Retina (tissue), 1 donor: Measurements from ENCODE around the gene SEMA3G.
A peak's percentile ranks its signal among the peaks of the same experiment; 100 is the strongest.

Experiments
- DNase-seq: peaks from one replicate; pipeline ENCODE4 v3.0.0-alpha.2; 2016

SEMA3G gene

DNA sequence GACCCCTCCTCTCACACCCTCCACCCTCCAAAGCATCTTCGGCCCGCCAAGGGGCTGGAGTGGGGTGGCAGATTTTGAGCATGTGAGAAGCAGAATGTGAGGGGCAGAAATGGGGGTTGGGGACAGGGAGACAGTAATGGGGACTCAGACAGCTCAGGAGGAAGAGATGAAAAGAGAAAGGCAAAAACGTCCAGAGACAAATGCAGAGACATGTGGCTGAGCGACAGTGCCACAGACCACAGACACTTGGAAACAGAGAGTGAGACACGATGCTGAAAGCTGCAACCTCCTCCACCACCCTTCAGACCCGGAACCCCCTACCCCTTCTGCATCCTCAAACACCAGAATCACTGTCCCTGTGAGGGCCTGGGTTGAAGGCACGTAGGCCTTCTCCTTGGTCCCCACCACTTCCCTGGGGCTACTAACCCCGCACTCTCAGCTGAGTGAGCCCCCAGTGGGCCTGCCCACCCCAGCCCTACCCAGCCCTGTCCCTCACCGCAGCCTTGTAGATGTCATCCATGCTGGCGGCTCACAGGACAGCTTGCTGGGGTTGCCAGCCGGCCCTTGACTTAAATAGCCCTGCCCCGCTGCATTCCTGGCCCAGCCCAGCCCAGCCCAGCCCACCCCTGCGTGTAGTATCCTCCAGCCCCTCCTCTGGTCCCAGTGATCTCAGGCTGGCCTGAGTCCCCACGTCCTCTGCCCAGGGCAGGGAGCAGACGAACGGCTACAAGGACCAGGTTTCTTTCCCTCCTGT lies 8.8 kb upstream of the SEMA3G start, which contains the start of gene TNNC1:
Gene TNNC1 (minus strand): TSS at position 546 of the 754 bp plus-strand sequence. CDS start 26 bp downstream, at position 520.
- DNase-seq: no peak

DNA sequence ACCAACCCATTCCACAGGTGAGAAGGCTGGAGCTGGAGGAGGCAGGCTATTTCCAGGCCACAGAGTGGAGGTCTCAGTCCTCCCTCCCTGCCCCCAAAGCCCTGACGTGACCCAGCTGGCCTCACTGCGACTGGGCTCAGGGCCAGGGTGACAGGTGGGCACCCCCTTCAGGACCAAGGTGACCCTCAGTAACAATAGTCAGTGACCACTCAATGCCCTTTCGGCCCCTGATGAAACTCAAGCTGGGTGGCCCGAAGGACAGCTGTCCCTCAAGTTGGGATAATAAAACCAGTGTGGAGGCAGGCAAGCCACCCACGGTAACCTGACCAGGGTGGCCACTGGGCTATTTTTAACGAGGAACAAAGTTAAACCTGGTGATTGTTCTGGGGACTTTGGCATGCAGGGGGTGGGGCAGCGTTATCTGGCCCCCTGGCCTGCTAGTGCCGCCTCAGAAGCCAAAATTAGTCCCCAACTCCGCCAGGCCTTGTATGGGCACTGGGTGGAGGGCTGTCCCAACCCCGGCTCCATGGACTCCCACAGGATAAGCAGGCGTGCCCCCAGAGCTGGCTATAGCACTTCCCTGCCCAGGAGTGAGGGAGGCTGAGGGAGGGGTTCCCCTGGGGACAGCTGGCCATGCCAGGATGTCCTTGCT lies 7.8 kb upstream of the SEMA3G start:
- DNase-seq: no peak

DNA sequence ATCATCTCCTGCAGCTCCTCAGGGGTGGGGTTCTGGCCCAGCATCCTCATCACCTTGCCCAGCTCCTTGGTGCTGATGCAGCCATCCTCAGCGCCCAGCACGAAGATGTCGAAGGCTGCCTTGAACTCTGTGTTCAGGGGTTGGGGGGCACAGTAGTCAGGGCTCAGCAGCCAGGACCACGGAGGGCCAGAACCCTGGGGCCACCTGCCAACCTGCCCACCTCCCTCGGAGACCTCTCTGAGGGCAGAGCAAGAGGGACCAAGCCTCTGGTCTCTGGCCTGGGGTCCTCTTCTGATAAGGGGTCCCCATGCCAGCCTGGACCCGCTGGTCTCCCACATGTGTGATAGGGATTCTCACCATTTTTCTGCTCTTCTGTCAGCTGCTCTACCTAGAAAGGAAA lies 7.2 kb upstream of the SEMA3G start:
- DNase-seq: no peak

DNA sequence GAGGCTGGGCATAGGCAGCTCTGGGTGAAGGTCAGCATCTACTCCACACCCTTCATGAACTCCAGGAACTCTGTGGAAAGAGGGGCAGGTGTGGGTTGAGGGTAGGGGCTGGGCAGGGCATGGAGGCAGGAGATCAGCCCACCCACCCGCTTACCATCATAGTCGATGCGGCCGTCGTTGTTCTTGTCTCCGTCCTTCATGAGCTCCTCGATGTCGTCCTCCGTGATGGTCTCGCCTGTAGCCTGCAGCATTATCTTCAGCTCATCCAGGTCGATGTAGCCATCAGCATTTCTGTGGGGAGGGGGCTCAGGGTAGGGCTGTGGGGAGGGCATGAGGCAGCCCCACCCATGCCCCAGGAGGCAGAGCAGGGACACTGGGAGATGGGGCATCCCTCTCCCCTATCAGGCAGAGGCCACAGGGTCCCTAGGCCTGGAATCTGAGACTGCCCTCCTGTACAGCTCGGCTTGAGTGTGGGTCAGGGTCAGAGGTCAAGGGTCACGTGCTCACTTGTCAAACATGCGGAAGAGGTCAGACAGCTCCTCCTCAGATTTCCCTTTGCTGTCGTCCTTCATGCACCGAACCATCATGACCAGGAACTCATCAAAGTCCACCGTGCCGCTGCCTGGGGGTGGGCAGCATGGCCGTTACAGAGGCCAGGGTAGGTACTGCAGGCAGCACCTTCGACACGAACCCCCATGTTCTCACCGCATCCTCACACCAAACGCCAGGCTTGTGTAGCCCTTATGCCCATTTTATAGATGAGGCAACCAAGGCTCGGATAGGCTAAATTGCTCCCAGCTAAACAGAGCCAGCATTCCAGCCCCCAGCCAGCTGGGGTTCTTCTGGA lies 6.6 kb upstream of the SEMA3G start:
- DNase-seq: no peak

DNA sequence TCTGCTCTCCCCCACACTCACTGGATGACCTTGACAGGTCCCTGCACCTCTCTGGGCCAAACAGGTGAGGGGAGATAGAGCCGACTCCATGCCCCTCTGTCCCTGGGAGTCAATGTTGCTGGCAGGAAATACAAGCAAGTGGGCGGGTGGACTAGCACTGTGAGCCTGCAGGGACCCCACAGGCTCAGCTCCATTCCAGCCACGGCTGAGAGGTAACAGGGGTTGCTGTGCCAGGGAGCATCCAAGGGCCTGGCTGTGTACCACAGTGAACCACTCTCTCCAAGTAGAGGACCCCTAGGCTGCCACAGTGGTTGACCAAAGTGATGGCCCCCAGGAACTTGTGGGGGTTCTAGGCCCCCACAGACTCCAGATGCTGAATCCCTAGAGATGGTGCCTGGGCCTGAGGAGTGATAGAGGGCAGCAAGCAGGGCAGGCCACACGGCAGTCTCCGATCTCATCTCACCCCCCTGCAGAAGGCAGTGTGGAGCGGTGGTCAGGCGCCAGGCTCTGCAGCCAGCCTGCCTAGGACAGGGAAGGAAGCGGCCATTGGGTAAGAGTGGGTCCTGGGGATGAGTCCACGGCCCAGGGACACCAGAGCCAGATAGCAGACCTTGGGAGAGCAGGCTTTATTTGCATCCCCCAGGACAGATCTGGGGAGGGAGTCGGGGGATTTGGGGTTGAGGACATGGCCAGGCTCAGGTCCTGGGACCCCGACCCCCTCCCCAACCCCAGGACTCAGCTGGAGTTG lies 5.8 kb upstream of the SEMA3G start:
- DNase-seq: no peak

DNA sequence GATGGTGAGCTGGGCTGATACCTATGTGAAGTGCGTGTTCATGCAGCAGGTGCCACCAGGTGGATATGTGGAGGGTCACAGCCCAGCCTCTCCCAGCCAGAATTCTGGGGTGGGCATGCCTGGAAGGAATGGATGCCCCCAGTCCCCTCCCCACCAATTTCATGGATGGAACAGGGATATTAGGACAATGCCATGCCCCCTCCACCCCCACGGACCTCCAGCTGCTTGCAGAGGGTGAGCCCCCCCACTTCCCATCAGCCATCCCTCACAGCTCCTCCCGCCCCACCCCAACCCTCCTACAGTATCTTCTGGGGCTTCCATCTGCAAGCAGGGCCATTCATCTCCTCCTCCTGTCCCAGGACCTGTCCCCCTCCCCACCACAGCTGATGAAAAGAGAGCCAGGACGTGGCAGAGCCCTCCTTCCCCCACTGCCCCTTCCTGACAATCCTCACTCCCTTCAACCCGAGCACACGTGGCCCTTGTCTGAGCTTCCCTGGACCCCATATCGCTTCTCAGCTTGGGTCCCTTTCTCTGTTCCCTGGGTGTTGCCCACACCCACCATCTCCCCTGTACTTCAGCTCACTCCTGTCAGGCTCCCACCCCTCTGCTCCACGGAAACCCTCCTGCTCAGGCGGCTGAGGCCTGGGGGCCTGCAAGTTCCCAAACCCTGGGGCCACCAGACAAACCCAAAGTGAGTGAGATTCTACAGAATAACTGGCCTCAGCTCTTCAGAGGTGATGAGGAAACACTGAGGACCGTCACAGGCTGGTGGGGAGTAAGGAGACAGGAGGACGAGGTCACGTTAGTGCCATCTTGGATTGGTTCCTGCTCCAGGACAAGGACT lies 2.8 kb upstream of the SEMA3G start:
- no peak for DNase-seq

DNA sequence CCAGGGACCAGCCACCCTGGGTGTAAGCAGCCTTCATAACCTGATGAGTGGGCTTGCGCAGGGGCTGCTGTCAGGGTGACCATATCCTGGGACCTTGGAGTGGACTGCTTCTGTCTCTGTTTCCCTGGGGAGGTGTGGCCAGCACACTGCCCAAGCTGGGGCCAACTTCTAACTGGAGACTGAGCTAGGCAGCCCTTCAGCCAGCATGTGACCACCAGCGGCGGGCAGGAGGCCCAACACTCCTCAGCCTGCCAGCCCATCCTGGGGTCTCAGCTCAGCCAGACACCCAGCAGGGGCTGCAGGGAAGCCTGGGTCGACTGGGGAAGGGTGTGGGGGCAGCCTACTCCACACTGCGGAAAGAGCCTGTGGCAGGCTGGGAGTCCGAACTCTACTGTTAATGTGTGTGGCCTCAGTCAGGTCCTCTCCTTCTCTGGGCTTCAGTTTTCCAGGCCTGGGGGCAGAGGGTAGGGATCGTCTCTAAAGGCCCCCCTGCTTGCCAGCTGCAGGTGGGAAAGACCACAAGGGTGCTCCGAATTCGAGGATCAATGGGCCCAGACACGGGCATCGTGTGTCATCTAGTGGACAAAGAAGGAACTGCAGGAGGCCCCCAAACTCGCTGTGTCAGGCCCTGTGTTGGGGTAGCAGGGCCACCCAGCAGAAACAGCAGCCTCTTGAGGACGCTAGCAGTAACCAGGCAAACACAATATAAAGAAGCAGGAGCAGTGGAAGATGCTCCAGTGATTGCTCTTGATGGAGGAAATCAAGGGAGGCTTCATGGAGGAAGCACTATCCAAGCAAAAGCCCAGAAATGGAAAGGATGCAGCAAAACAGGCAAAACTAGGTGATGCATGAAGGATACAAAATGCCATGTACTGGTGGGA lies 2.0 kb upstream of the SEMA3G start:
- peak; percentile 81 for DNase-seq

DNA sequence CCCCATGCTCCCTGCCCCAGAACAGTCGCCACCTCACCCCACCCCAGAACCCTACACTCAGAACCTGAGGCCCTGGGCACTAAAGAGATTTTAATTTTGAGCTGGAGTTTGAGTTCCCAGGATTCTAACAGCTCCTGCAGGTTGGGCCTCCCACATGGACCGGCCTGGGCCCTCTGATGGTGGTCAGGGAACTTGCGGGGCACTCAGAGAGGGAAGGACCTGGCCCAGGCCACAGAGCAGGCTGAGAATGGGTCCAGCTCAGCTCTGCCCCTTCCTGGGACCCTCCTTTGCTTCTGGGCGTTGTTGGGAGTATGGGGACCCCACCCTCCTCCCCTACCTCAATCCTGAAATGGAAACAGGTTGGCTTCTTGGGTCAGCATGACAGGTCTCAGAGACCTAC lies 1.1 kb upstream of the SEMA3G start:
- no peak for DNase-seq

DNA sequence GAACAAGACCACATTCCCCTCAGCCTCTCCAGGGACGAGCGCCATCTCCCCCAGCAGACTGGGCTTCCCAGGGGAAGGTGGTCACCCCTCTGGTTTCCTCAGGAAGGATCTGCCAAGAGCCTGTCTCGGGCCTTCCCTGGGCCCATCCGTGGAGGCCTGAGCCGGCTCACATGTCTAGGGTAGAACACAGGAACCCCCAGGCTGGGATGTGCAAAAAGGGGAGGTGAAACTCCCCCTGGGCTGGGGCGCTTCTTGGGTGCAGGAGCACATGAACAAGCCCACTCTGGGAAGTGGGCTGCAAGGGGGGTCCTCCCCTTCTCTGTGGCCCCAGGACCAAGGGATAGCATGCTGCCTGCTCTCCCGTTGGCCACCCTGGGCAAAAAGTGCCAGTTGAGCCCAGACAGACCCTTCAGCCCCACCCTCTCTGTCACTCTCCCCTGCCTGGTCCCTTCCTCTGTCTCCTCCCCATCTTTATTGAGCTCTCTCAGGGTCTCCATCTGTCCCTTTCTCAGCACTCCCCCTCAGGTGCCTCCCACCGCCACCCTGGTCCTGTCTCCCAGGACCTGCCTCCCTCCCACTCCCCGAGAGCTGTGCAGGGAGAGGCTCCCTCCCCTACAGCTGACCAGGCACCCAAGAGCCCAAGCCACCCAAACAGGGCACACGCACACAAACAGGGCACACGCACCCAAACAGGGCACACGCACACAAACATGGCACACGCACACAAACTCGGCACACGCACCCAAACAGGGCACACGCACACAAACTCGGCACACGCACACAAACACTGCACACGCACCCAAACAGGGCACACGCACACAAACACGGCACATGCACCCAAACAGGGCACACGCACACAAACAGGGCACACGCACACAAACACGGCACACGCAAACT lies 864 bp downstream of the SEMA3G start:
- DNase-seq: no peak

DNA sequence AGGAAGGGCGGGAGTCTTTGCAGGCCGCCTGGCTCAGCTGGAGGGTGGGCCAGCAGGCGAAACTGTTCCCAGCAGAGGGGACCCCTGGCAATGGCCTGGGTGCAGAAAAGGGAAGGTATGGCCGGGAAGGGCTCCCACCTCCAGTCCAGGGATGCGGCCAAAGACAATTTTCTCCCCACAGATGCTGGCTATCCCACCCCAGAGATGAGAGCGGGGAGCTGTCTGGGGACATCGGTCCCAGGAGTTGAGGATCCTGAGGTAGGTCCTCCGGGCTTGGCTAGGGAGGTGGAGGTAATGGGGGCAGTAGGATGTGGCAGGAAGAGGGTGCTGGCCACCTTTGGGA lies 1.7 kb downstream of the SEMA3G start:
- no peak for DNase-seq

DNA sequence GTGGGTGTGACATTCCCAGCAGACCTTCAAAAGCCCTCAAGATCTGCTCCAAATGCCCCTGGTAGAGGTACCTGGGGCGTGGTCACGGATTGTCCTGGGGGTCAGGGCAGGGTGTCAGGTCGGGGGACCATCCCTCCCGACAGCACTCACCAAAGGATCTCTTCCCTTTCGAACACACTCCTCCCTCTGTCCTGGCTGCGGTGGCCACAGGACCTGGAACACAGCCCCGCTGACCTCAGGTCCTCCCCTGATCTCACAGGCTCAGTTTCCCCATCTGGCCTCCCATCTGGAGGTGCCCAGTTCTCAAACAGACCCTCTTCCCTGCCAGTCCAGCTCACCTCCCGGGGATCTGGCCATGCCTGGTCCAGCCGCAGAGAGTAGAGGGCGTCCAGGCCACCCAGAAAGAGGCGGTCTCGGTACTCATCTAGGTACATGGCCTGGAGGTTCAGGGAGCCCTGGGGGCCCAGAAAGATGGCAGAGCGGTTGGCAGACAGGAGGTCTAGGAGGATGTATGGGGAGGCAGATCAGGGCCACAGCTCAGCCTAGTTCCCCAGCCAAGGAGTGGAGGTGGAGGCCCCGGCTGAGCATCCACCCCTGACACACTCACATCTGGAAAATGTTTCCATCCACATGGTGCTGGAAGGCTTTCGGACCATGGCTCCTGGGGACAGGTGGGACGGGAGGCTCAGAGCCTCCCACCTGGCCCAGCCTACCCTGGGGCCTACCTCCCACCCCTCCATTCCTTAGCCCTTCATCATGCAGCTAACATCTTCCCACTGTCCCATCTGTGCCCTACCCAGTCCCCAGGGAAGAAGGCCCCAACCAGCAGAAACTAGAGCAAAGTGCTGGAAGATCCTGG lies 2.3 kb downstream of the SEMA3G start:
- DNase-seq: no peak

DNA sequence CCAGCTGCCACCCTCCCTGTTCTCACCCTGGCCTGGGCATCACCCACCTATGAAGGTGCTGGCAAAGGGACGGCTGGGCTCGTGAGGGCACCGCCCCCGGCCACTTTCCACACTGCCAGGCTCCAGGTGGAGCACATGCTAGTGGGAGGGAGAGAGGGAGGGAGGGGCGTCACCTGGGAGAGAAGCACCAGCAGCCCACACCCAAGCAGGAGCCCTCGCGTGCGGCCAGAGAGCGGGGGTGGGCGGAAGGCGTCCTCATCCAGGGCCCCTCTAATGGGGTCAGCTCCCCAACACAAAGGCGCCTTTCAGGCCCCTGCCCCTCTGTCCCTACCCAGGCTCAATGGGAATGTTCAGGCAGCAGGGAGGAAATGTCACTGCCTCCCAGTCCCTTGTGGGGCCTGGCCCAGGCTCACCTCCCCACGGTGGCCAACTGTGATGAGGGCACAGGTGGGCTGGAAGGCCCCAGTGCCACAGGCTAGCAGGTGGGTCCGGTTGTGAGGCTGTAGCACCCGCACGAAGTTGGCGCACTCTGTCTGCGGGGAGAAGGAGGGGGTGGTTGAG lies 3.1 kb downstream of the SEMA3G start:
- DNase-seq: no peak

DNA sequence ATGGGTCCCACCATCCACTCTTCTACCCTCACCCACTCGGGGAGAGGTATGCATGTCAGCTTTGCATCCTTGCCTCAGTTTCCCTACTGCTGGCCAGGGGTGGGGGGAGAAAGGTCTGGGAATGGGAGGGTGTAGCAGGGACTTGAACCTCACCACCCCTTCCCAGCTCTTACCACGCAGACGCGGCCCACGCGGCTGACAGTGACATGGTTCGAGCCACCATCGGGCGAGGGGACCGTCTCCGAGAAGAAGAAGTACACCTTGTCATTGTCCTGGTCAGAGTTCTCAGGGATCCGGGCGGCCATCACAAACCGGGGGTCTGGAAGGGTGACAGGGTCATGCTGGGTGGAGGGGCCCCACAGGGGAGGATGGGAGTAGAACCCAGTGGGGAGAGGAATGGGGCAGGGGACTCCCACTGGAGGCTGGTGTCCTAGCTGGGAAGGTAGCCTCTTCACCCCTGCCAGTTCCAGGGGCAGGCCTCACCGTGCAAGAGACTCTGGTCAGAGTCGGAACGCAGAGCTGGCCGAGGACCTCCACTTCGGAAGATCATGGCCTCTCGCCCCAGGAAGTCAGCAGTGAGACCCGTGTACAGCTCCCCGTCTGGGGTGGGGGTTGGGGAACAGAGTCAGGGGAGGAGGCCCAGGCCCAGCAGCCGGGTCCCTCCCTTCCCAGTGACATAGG lies 3.7 kb downstream of the SEMA3G start:
- DNase-seq: no peak

DNA sequence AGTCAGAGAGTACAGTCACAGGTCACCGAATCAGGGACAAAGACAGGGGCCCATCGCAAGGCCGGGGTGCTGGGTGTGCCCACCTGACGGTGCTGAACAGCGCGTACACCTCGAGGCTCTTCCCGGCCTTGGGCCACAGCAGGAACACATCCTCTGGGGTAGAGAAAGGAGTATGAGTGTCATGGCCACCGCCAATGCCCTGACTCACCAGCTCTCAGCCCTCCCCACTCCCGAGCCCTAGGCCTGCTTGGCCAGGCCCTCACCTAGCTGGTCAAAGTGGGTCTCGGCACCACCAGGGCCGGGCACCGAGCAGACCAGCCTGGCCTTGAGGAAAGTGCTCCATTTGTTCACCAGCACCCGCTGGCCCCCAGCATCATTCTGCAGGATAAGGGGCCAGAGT lies 4.2 kb downstream of the SEMA3G start:
- DNase-seq: no peak

DNA sequence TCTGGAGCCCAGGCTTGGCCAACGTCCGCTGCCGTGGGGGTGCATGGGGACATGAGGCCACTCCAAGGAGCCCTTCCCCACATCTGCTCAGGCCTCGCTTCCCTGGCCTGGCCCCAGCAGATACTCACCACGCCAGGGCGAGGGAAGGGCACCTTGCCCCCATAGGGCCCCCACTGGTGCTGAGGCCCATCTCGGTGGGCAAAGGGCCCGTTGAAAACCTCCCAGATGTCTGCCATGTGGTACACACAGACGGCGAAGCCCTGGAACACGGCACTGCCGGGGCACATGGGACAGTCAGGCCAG lies 4.7 kb downstream of the SEMA3G start:
- no peak for DNase-seq

DNA sequence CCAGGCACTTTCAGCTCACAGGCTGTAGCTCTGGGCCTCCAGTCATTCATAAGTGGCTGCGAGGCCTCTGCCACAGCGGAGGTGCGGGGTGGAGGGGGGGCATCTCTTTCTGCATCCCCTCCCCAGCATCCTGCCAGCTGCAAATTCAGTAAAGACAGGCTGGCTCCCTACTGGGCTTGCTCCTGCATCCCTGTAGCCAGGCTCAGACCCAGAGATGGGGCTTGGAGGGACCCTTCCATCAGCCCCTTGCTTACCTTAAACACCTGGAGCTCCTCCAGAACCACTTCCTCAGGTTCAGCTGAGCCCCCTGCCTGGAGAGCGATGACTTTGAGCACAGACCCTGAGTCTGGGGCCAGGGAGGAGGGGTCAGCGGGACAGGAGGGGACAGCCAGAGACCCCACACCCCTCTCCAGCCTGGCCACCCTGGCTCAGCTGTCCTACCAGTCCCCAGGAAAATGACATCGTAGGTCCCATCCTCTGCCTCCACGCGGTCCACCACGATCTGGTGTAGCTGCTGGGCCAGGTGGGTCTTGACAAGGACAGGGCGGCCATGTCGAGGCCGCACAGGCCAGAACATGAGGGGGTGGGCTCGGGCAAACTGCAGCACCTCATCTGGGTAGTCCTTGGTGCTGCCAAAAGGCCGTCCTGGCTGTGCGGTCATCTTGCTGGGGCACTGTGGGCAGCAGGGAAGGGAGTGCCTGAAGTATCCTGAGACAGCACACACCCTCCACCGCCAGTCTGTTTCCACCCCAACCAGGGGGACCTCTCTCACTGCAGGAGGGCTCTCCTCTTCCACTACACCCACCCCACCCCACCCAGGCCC lies 5.3 kb downstream of the SEMA3G start:
- no peak for DNase-seq
